ENCODE data around the gene CMSS1.

CMSS1 gene

DNA sequence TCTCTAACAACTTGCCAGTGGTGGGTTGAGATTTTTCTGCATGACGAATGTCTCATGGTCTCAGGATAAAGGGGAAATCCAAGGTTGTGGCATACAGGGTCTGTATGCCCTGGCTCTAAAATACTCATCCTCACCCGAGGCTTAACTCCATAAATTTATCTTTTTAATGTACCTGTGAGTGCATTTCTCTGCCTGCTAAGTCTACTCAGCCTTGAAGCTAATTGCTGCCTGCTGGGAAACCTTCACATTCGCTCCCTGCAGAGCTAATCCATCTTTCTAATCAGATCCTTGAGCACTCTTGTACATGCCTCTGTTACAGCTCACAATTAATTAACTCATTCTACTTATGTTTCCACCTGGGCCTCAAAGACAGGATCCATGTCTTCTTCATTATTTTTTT is 93.8 kb downstream of the CMSS1 start:
- Mint-ChIP-seq H3K27me3 (ENCODE audit: low read depth) (no peaks in the 10 kb centered on the region), H3K27ac (peak overlapping the region; percentile 16 to 66 (median 23)), H3K4me1 (peaks cover 18% of the 10 kb centered on the region), H3K4me3 (no peak overlapping the region), H3K9me3 (no peaks in the 10 kb centered on the region), H3K36me3 (ENCODE audit: low read depth) (no peaks in the 10 kb centered on the region)
- TF ChIP-seq, protein P1, sequence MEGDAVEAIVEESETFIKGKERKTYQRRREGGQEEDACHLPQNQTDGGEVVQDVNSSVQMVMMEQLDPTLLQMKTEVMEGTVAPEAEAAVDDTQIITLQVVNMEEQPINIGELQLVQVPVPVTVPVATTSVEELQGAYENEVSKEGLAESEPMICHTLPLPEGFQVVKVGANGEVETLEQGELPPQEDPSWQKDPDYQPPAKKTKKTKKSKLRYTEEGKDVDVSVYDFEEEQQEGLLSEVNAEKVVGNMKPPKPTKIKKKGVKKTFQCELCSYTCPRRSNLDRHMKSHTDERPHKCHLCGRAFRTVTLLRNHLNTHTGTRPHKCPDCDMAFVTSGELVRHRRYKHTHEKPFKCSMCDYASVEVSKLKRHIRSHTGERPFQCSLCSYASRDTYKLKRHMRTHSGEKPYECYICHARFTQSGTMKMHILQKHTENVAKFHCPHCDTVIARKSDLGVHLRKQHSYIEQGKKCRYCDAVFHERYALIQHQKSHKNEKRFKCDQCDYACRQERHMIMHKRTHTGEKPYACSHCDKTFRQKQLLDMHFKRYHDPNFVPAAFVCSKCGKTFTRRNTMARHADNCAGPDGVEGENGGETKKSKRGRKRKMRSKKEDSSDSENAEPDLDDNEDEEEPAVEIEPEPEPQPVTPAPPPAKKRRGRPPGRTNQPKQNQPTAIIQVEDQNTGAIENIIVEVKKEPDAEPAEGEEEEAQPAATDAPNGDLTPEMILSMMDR (IDR thresholded peaks at IDR 0.05; ENCODE audit: unreplicated experiment in 3 of 3): no peak

DNA sequence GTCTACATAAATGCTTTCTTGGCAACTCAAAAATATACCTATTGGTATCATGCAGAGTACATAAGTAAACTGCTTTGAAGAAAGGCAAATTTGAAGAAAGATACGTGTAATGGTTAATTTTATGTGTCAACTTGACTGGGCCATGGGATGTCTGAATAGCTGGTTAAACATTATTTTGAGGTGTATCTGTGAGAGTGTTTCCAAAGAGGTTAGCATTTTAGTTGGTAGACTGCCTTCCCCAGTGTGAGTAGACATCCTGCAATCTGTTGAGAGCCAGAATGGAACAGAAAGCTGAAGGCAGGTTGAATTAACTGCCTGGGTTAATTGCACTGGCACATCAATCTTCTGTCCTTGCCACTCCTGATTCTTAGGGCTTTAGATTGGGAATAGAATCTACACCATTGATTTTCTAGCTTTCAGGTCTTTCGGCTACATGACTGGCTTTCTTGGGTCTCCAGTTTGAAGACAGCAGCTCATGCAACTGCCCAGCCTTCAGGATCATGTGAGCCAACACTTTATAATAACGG is 98.3 kb downstream of the CMSS1 start:
- TF ChIP-seq, protein P1 (IDR thresholded peaks at IDR 0.05; ENCODE audit: unreplicated experiment in 3 of 3): no peak
- Mint-ChIP-seq H3K36me3 (ENCODE audit: low read depth) (no peaks in the 10 kb centered on the region), H3K4me3 (no peak overlapping the region), H3K9me3 (no peaks in the 10 kb centered on the region), H3K4me1 (peaks cover 24% of the 10 kb centered on the region), H3K27me3 (ENCODE audit: low read depth) (no peaks in the 10 kb centered on the region), H3K27ac (peak overlapping the region in 2 of 3 experiments; percentile 11 to 29)

DNA sequence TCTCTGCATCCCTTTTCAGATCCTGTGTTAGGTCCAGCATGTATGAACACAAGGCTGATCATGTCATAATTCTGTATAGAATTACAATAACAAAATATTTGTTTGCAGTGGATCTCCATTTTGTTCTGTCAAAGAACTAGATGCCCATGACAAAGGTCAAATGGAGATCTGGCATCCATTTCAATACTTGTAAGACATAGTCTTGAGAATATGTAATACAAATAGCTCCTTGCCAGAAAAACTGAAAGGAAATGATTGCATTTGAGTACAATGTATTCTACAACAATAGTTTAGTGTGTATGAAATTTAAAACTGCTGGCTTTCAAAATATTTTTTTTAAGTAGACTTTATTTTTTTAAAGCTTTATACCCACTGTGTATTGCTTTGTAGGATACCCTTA is 101.1 kb downstream of the CMSS1 start:
- H3K27me3 Mint-ChIP-seq (ENCODE audit: low read depth): no peaks in the 10 kb centered on the region
- no peak overlapping the region for H3K27ac Mint-ChIP-seq
- no peaks in the 10 kb centered on the region for H3K36me3 Mint-ChIP-seq (ENCODE audit: low read depth)
- TF ChIP-seq, protein P1 (IDR thresholded peaks at IDR 0.05; ENCODE audit: unreplicated experiment in 3 of 3): no peak
- H3K9me3 Mint-ChIP-seq: no peaks in the 10 kb centered on the region
- peaks cover 17% of the 10 kb centered on the region for H3K4me1 Mint-ChIP-seq
- no peak overlapping the region for H3K4me3 Mint-ChIP-seq

DNA sequence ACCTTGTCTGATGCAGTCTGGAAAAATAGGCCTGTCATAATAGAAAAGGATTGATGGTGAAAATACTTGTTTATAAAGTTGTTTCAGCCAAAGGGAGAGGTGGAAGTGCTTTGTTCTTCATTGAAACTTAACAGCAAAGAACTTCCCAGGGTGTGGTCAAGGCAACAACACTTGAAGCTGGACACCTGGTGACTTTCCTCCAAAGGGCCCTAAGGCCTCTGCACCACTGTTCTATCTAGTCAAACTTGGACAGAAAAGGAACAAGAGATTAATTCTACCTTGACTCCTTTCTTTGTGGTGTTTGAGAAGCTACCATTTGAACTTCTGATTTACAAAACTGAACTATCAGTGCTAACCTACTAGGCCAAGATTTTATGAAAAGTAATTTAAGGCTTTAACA is 102.0 kb downstream of the CMSS1 start:
- TF ChIP-seq, protein P1 (IDR thresholded peaks at IDR 0.05; ENCODE audit: unreplicated experiment in 3 of 3): no peak
- peaks cover 17% of the 10 kb centered on the region for H3K4me1 Mint-ChIP-seq
- no peaks in the 10 kb centered on the region for H3K9me3 Mint-ChIP-seq
- no peaks in the 10 kb centered on the region for H3K27me3 Mint-ChIP-seq (ENCODE audit: low read depth)
- H3K36me3 Mint-ChIP-seq (ENCODE audit: low read depth): no peaks in the 10 kb centered on the region
- H3K4me3 Mint-ChIP-seq: no peak overlapping the region
- H3K27ac Mint-ChIP-seq: peak overlapping the region in 1 of 3 experiments; percentile 31

DNA sequence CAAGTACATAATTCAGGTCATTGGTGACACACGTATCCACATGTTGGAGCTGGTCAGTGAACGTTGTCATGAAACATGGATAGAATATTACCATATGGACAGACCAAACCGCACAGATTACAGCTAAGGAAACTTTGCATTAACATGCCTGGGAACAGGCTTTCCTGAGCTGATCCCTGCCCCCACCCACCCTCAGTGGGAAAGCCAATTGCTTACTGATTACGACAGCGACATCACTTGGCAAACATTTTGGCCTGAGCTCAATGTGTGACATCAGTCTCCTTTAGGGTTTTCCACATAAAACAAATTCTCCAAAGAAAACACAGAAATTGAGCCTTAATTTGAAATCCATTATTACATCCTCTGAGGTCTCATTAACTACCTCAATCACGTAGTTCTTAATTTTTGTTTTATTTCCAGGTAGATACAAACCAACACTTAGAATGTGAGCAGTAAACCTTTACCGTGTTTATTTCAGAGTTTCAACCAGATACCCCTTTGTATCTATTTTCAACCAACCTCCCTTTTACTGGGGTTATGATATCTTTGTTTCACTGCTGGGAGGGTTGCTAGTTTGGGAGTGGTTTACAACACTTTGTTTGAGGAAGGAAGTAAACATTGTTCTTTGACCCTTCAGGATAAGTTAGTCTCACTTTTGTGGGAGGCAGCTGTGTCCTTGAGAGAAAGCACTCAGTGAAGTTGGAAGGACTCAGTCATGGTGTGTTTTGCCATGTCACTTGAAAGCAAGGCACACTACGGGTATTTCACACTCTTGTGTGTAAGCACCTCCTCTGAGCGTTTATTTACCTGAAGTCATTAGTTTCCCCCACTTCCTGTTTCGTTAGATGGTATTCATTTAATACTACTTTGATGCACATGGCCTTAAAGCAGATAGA is 103.1 kb downstream of the CMSS1 start:
- H3K27me3 Mint-ChIP-seq (ENCODE audit: low read depth): no peaks in the 10 kb centered on the region

More for the DNA sequence above, 103.1 kb downstream of the CMSS1 start:
- Mint-ChIP-seq H3K36me3 (ENCODE audit: low read depth) (peaks cover 4% of the 10 kb centered on the region), H3K4me1 (peaks cover 17% of the 10 kb centered on the region), H3K27ac (peak overlapping the region; percentile 56 to 74 (median 72)), H3K9me3 (no peaks in the 10 kb centered on the region), H3K4me3 (no peak overlapping the region)
- TF ChIP-seq, protein P1 (IDR thresholded peaks at IDR 0.05; ENCODE audit: unreplicated experiment in 3 of 3): no peak

Measured in nephron (organoid).